NB4 (cell line): ENCODE measurements around the gene FAM161A.
A peak's percentile ranks its signal among the peaks of the same experiment; 100 is the strongest.
"Not testable (repeated sequence)": the region's sequence is repeated elsewhere in the genome, so short reads cannot be mapped to it uniquely, and the experiment has no call there.

Experiments used
- DNase-seq: peaks from one replicate; pipeline ENCODE4 v3.0.0; 2010; ENCODE audit warnings: low read depth
- H3K4me3 ChIP-seq: one replicate; pipeline ENCODE4 v1.5.1; 2011; ENCODE audit warnings: mild to moderate bottlenecking, low read depth, low read length, moderate library complexity
- MYC ChIP-seq: IDR thresholded peaks from 2 replicates; pipeline ENCODE4 v1.6.1; 2011; ENCODE audit warnings: low read depth, low read length
- POLR2A ChIP-seq: IDR thresholded peaks from 2 replicates; pipeline ENCODE4 v1.6.1; 2011; ENCODE audit warnings: mild to moderate bottlenecking; ENCODE audit not compliant: insufficient read length; ENCODE audit errors: extremely low read depth
- TF ChIP-seq, protein P1 (sequence below): IDR thresholded peaks from 2 replicates; pipeline ENCODE4 v1.6.1; 2011; ENCODE audit warnings: low read depth, low read length
- TF ChIP-seq, protein P2 (sequence below): IDR thresholded peaks from one replicate; pipeline ENCODE4 v1.5.1; 2012; ENCODE audit warnings: low read depth, low read length

The FAM161A gene

GRCh38 chr2:61862085-61862484, 8.2 kb upstream of the FAM161A start:
- no peak for DNase-seq

GRCh38 chr2:61857224-61857623, 3.4 kb upstream of the FAM161A start:
- no peak for DNase-seq
- TF ChIP-seq POLR2A = no peak
- TF ChIP-seq, protein P1, sequence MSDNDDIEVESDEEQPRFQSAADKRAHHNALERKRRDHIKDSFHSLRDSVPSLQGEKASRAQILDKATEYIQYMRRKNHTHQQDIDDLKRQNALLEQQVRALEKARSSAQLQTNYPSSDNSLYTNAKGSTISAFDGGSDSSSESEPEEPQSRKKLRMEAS = no peak
- TF ChIP-seq MYC = no peak
- TF ChIP-seq, protein P2, sequence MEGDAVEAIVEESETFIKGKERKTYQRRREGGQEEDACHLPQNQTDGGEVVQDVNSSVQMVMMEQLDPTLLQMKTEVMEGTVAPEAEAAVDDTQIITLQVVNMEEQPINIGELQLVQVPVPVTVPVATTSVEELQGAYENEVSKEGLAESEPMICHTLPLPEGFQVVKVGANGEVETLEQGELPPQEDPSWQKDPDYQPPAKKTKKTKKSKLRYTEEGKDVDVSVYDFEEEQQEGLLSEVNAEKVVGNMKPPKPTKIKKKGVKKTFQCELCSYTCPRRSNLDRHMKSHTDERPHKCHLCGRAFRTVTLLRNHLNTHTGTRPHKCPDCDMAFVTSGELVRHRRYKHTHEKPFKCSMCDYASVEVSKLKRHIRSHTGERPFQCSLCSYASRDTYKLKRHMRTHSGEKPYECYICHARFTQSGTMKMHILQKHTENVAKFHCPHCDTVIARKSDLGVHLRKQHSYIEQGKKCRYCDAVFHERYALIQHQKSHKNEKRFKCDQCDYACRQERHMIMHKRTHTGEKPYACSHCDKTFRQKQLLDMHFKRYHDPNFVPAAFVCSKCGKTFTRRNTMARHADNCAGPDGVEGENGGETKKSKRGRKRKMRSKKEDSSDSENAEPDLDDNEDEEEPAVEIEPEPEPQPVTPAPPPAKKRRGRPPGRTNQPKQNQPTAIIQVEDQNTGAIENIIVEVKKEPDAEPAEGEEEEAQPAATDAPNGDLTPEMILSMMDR = no peak
- H3K4me3 ChIP-seq = no peak overlapping the region

More at GRCh38 chr2:61862085-61862484, 8.2 kb upstream of the FAM161A start:
- TF ChIP-seq, protein P1 = no peak
- TF ChIP-seq, protein P2 = no peak
- TF ChIP-seq POLR2A = no peak
- no peak for TF ChIP-seq MYC
- no peak overlapping the region for H3K4me3 ChIP-seq

GRCh38 chr2:61855318-61855613, 1.4 kb upstream of the FAM161A start:
- peak overlapping the region; percentile 98 for H3K4me3 ChIP-seq
- no peak for TF ChIP-seq MYC
- TF ChIP-seq, protein P2 = no peak
- TF ChIP-seq, protein P1 = no peak
- no peak for TF ChIP-seq POLR2A
- DNase-seq = no peak

- peak overlapping the region; percentile 98 for H3K4me3 ChIP-seq
- DNase-seq = peak; percentile 99
- TF ChIP-seq, protein P1 = peak; percentile 70; the same call in 1 of the 2 replicates
- TF ChIP-seq MYC (peak; percentile 28; the same call in 1 of the 2 replicates), POLR2A (peak; percentile 31)
- TF ChIP-seq, protein P2 = no peak
Observed at GRCh38 chr2:61854564-61855317, 881 bp upstream of the FAM161A start.

DNA sequence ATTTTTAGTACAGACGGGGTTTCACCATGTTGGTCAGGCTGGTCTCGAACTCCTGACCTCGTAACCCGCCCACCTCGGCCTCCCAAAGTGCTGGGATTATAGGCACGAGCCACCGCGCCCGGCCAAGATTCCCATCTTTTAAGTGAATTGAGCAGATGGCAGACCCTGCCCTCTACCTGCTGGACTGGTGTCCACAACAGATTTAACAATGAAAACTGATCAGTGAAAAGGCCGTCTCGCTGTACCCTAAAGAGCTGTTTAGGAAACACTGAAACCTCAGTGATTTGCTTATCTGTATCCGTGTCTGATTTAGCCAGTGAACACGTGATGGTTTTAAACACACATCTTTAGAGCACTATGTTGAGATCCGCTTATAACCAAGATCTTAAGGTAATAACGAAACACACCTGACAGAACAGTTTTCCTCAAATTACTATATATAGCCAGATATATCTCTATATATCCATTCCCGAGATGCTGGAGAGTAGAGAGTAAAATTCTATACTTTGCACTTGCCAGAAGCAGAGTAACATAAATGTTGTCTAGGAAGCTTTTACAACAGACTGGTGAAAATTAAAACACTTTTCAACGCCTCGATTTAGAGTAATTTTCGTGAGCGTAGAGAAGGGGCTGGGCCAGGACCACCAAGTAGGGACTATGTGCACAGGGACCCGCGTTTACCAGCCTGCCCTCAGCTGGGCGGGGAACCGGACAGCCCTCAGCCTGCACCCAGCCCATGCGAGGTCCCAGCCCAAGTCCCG, 594 bp downstream of the FAM161A start:
- TF ChIP-seq, protein P1 = no peak
- TF ChIP-seq, protein P2 = no peak
- TF ChIP-seq MYC (no peak), POLR2A (no peak)

DNA sequence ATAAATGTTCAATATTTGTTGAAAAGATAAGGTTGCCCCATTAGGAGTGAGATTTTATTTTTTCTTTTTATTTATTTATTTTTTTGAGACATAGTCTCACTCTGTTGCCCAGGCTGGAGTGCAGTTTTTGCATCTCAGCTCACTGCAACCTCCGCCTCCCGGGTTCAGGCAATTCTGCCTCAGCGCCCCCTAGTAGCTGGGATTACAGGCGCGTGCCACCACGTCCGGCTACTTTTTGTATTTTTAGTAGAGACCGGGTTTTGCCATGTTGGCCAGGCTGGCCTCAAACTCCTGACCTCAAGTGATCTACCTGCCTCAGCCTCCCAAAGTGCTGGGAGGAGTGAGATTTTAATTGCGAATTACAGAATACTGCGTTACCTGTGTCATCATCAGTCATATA, 2.6 kb downstream of the FAM161A start:
- DNase-seq = not testable (repeated sequence)

More for the DNA sequence above, 594 bp downstream of the FAM161A start:
- peak overlapping the region; percentile 98 for H3K4me3 ChIP-seq
- DNase-seq = peak; percentile 15

More for the DNA sequence above, 2.6 kb downstream of the FAM161A start:
- H3K4me3 ChIP-seq = not testable (repeated sequence)
